ENCODE measurements around the gene CCDC89. TPM values are rescaled to one million over a fixed set of nuclear protein-coding genes. Genes with fewer than 3 reads are reported as not detected.

The CCDC89 gene
- total and polyA plus RNA-seq, 2 experiments from 2014 or later, result 0.31 TPM; not detected in 1

DNA sequence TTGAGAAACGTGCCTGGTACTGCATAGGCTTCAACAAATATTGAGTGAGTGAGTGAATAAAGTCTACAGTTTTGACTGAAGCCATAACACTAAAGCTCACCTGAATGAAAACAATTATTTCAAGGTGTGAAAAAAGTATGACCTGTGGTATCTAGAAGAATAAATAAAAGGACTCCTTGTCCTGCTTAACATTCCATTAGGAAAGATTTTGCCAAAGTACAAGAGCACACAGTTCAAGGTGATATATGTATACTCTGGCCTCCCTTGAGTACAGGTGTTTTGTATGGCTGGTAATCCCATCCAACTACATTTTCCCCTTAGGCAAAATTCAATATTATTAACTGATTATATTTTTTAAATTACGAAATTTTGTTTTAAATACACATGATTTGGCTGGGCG lies 19.3 kb downstream of the CCDC89 start (continued):
- TF ChIP-seq, protein P1, sequence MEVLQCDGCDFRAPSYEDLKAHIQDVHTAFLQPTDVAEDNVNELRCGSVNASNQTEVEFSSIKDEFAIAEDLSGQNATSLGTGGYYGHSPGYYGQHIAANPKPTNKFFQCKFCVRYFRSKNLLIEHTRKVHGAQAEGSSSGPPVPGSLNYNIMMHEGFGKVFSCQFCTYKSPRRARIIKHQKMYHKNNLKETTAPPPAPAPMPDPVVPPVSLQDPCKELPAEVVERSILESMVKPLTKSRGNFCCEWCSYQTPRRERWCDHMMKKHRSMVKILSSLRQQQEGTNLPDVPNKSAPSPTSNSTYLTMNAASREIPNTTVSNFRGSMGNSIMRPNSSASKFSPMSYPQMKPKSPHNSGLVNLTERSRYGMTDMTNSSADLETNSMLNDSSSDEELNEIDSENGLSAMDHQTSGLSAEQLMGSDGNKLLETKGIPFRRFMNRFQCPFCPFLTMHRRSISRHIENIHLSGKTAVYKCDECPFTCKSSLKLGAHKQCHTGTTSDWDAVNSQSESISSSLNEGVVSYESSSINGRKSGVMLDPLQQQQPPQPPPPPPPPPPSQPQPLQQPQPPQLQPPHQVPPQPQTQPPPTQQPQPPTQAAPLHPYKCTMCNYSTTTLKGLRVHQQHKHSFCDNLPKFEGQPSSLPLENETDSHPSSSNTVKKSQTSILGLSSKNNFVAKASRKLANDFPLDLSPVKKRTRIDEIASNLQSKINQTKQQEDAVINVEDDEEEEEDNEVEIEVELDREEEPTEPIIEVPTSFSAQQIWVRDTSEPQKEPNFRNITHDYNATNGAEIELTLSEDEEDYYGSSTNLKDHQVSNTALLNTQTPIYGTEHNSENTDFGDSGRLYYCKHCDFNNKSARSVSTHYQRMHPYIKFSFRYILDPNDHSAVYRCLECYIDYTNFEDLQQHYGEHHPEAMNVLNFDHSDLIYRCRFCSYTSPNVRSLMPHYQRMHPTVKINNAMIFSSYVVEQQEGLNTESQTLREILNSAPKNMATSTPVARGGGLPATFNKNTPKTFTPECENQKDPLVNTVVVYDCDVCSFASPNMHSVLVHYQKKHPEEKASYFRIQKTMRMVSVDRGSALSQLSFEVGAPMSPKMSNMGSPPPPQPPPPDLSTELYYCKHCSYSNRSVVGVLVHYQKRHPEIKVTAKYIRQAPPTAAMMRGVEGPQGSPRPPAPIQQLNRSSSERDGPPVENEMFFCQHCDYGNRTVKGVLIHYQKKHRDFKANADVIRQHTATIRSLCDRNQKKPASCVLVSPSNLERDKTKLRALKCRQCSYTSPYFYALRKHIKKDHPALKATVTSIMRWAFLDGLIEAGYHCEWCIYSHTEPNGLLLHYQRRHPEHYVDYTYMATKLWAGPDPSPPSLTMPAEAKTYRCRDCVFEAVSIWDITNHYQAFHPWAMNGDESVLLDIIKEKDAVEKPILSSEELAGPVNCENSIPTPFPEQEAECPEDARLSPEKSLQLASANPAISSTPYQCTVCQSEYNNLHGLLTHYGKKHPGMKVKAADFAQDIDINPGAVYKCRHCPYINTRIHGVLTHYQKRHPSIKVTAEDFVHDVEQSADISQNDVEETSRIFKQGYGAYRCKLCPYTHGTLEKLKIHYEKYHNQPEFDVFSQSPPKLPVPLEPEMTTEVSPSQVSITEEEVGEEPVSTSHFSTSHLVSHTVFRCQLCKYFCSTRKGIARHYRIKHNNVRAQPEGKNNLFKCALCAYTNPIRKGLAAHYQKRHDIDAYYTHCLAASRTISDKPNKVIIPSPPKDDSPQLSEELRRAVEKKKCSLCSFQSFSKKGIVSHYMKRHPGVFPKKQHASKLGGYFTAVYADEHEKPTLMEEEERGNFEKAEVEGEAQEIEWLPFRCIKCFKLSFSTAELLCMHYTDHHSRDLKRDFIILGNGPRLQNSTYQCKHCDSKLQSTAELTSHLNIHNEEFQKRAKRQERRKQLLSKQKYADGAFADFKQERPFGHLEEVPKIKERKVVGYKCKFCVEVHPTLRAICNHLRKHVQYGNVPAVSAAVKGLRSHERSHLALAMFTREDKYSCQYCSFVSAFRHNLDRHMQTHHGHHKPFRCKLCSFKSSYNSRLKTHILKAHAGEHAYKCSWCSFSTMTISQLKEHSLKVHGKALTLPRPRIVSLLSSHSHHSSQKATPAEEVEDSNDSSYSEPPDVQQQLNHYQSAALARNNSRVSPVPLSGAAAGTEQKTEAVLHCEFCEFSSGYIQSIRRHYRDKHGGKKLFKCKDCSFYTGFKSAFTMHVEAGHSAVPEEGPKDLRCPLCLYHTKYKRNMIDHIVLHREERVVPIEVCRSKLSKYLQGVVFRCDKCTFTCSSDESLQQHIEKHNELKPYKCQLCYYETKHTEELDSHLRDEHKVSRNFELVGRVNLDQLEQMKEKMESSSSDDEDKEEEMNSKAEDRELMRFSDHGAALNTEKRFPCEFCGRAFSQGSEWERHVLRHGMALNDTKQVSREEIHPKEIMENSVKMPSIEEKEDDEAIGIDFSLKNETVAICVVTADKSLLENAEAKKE (CRISPR knock-in tag; IDR thresholded peaks at IDR 0.05), result no peak
- TF ChIP-seq EZH2 (IDR thresholded peaks at IDR 0.05; ENCODE audit: low read depth, unreplicated experiment) (no peak), JUNB (IDR thresholded peaks at IDR 0.05; ENCODE audit: unreplicated experiment) (no peak), CREB1 (CRISPR knock-in tag; IDR thresholded peaks at IDR 0.05; ENCODE audit: low read depth) (no peak), ZNF331 (CRISPR knock-in tag; IDR thresholded peaks at IDR 0.05; ENCODE audit: low read depth) (no peak)
- TF ChIP-seq, protein P2, sequence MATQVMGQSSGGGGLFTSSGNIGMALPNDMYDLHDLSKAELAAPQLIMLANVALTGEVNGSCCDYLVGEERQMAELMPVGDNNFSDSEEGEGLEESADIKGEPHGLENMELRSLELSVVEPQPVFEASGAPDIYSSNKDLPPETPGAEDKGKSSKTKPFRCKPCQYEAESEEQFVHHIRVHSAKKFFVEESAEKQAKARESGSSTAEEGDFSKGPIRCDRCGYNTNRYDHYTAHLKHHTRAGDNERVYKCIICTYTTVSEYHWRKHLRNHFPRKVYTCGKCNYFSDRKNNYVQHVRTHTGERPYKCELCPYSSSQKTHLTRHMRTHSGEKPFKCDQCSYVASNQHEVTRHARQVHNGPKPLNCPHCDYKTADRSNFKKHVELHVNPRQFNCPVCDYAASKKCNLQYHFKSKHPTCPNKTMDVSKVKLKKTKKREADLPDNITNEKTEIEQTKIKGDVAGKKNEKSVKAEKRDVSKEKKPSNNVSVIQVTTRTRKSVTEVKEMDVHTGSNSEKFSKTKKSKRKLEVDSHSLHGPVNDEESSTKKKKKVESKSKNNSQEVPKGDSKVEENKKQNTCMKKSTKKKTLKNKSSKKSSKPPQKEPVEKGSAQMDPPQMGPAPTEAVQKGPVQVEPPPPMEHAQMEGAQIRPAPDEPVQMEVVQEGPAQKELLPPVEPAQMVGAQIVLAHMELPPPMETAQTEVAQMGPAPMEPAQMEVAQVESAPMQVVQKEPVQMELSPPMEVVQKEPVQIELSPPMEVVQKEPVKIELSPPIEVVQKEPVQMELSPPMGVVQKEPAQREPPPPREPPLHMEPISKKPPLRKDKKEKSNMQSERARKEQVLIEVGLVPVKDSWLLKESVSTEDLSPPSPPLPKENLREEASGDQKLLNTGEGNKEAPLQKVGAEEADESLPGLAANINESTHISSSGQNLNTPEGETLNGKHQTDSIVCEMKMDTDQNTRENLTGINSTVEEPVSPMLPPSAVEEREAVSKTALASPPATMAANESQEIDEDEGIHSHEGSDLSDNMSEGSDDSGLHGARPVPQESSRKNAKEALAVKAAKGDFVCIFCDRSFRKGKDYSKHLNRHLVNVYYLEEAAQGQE (IDR thresholded peaks at IDR 0.05; ENCODE audit: unreplicated experiment), result no peak

Data from GM23338 (cell line).